K562 (cell line): ENCODE measurements around the gene SLC25A26.

Experiments used
- BRCA1 ChIP-seq, 2 experiments: fragments of 450-650 bp in 1 of 2; sonication (generic) in 1 of 2; formaldehyde crosslinking in 1 of 2; IDR thresholded peaks; 2 replicates each; pipeline versions ENCODE4 v1.5.0 to v1.6.1; 2017 to 2020; ENCODE audit warnings: mild to moderate bottlenecking in 1 of 2, missing genetic modification reagents in 1 of 2
- CTCF ChIP-seq, 3 experiments: IDR thresholded peaks in 2 of 3; conservative IDR thresholded peaks in 1 of 3; 2 replicates each; pipeline ENCODE4 v1.5.1; 2011 to 2012; ENCODE audit warnings: low read length in 3 of 3, mild to moderate bottlenecking in 3 of 3, control low read depth in 2 of 3, improper control_type of control experiment in 1 of 3, inconsistent platforms in 1 of 3, low read depth in 1 of 3, mixed read lengths in 1 of 3, moderate library complexity in 1 of 3; ENCODE audit not compliant: insufficient read depth in 2 of 3
- JUN ChIP-seq, 2 experiments: sonication (generic) in 1 of 2; formaldehyde crosslinking in 1 of 2; IDR thresholded peaks; 2 replicates each; pipeline versions ENCODE4 v1.6.1 to v1.8.0; 2012 to 2022; ENCODE audit warnings: borderline replicate concordance in 2 of 2, mild to moderate bottlenecking in 2 of 2, improper control_type of control experiment in 1 of 2, low read depth in 1 of 2, low read length in 1 of 2, missing genetic modification reagents in 1 of 2
- POU5F1 ChIP-seq: fragments of 150-350 bp; IDR thresholded peaks from 2 replicates; pipeline ENCODE4 v1.6.1; 2014; ENCODE audit warnings: borderline replicate concordance, low read length, low read depth, mild to moderate bottlenecking; ENCODE audit not compliant: partially characterized antibody
- ZNF592 ChIP-seq: fragments of 450-650 bp; IDR thresholded peaks from 2 replicates; pipeline ENCODE4 v1.6.1; 2017; ENCODE audit warnings: antibody characterized with exemption, mild to moderate bottlenecking

- TF ChIP-seq JUN (IDR thresholded peaks at IDR 0.05; ENCODE audit: borderline replicate concordance, low read depth, low read length), result no peak
- no peak for TF ChIP-seq JUN (CRISPR knock-in tag; IDR thresholded peaks at IDR 0.05; ENCODE audit: borderline replicate concordance)
- no peak for TF ChIP-seq POU5F1
- TF ChIP-seq ZNF592, result no peak
- TF ChIP-seq BRCA1 (IDR thresholded peaks at IDR 0.05), result no peak
- no peak for TF ChIP-seq BRCA1 (CRISPR knock-in tag; IDR thresholded peaks at IDR 0.05)
- TF ChIP-seq CTCF (IDR thresholded peaks at IDR 0.05 in 2 of 3, conservative IDR thresholded peaks at IDR 0.05 in 1 of 3; ENCODE audit: insufficient read depth in 2 of 3, low read depth in 1 of 3, low read length in 3 of 3), result no peak
Measured at GRCh38 chr3:66297260-66297873, 76.6 kb downstream of the SLC25A26 start.
